GM18870 (cell line): ENCODE measurements around the gene RASGRF1.
"Not testable (repeated sequence)": the region's sequence is repeated elsewhere in the genome, so short reads cannot be mapped to it uniquely, and the experiment has no call there.

Experiments
- ATAC-seq: cut with Tn5 transposase; IDR thresholded peaks from one replicate; pipeline ENCODE4 v1.9.1; 2021; ENCODE audit warnings: moderate library complexity; ENCODE audit not compliant: unreplicated experiment

The RASGRF1 gene

DNA sequence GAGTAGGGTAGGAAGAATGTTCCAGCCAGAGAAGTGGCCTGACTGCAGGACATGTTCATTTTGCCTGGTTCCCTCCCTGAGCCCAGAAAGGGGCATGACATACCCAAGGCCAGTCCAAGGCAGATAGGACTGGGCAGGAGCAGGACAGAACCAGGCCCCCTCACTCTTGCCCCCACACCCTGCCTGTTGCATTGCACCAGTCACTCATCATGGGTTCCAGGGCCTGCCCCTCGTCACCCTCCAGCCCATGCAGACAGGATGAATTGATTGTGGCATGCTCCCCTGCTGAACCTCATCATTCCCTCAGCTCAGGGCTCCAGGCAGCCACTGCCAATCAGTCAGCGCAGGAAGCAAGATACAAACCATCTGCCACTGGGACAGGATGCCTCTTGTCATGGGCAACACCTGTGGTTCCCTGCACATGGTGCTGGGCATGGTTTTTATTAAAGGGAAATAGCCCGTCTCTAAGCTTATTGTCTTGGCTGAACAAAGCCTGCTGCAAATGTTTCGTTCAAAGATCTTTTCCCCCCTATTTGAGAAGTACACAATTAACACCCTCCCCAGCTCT lies 48.9 kb downstream of the RASGRF1 start:
- no peak for ATAC-seq

GRCh38 chr15:79037848-79038247 lies 52.7 kb downstream of the RASGRF1 start:
- ATAC-seq = no peak

- ATAC-seq = no peak
Observed at GRCh38 chr15:79036323-79036722, 54.3 kb downstream of the RASGRF1 start.

- ATAC-seq = no peak
Observed at GRCh38 chr15:79035814-79036213, 54.8 kb downstream of the RASGRF1 start.

GRCh38 chr15:79035111-79035601 lies 55.4 kb downstream of the RASGRF1 start:
- ATAC-seq = no peak

DNA sequence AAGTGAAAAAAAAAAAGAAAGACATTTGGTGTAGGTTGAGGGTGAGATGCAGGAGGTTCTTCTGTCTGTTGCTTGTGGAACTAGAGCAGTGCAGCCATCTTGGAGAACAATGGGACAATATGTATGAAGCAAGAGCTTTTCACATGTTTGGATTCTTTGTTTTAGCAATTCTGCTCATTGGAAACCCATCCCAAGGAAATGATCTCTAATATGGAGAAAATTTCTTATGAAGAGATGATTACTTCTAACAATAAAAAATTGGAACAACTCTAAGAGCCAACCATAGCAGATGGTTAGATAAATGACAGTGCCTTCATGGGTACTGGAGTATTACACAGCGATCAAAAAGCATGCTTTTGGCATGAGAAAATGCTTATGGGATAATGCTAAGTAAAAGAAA lies 56.3 kb downstream of the RASGRF1 start:
- no peak for ATAC-seq

GRCh38 chr15:79032656-79033055 lies 57.9 kb downstream of the RASGRF1 start:
- no peak for ATAC-seq

DNA sequence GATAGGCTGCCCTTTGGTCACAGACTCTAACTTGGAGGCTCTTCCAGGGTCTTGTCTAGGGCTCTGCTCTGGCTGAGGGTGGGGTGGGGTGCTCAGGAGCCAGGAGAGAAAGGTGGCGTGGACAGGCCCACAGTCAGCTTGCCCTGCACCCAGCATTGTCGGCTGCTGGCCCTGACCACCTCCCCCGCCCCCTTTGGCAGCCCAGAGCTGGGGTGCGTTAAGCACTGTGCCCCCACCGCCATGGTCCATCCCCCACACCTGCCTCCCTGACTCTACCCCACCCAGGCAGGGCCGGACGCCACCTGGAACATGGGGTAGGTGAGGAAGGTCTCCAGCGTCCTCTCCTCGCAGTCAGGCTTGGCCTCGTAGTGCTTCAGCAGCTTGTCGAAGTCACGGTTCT lies 58.8 kb downstream of the RASGRF1 start:
- ATAC-seq = no peak

DNA sequence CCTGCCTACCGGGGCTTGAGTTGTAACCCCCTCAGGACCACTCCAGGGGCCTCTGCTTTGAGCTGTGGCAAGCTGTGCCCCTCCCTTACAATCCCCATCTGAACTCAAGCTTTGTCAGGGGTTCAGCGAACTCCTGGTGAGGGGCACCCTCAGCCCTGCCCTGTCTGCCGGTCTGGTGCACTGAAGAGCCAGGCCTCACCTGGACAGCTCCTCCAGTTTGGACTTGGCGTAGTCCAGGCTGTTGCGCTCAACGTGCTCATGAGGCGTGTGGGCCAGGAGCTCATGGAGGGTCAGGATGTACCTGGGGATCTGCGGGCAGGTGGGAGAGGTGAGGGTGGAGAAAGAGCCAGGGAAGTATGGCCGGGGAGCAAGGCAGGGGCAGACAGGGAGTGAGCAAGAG lies 59.4 kb downstream of the RASGRF1 start:
- ATAC-seq = no peak

DNA sequence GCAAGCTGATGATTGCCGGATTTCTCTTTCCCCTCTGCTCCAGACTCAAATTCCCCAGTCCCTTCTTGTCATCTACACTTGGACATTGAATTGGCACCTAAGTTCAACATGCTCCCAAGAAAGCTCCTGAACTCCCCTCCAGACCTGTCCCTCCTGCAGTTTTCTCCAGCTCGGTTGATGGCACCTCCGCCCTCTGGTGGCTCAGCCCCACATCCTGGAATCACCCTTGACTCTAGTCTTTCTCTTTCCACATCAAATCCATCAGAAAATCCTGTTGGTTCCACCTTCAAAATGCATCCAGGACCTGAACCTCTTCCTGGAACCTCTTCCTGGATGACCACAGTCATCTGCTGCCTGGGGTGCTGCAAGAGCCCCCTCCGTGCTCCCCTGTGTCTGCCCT lies 60.1 kb downstream of the RASGRF1 start:
- no peak for ATAC-seq

DNA sequence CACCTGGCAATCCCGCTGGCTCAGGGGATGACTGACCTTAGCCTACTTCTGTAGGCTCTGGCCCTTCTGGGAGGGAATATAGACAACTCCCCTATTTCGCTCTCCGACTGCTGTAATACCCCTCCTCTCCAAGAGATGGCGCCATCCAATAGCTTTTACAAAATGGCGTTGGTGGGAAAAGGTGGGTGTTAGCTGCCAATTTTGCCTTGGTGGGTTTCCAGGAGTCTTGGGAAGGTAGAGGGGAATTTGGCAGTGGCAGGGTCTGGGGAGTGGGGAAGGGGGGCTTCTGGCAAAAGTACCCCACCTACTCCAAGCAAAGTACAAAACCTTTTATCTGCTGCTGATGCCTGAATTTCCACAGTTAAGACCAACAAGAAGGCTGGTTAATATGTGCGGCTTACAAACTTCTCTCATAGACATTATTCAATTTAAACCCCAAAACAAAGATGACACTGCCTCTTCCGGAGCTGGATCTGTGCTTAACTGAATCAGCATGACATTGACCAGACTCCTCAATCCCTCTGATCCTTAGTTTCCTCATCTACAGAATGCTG lies 62.1 kb downstream of the RASGRF1 start:
- ATAC-seq = no peak

- ATAC-seq = no peak
Observed at GRCh38 chr15:79027532-79028410, 62.8 kb downstream of the RASGRF1 start.

- no peak for ATAC-seq
Observed at GRCh38 chr15:79025802-79026201, 64.8 kb downstream of the RASGRF1 start.

DNA sequence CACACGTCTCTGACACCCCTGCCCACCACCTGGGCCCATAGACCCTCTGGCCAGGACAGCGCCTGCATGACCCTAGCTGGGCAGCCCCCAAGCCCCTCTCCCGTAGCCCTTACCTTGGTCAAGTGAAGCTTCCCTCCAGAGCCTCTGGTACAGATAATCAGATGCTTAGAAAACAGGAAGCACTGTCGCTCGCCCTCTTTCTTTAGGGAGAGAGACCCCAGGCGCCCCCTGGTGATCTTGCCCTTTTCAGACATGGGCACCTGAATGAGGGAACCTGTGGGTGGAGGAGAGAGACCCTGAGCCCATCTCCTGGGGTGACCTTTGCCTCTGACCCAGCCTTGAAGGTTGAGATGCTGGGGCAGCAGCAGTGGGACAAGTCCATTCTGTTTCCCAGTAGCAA lies 65.4 kb downstream of the RASGRF1 start:
- ATAC-seq = no peak

DNA sequence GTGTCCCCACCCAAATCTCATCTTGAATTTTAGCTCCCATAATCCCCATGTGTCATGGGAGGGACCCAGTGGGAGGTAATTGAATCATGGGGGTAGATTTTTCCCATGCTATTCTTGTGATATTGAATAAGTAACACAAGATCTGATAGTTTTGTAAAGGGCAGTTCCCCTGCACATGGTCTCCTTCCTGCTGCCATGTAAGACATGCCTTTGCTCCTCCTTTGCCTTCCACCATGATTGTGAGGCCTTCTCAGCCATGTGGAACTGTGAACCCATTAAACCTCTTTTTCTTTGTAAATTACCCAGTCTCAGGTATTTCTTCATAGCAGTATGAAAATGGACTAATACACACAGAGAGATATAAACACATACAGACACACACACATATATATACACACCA lies 66.1 kb downstream of the RASGRF1 start:
- ATAC-seq = not testable (repeated sequence)

DNA sequence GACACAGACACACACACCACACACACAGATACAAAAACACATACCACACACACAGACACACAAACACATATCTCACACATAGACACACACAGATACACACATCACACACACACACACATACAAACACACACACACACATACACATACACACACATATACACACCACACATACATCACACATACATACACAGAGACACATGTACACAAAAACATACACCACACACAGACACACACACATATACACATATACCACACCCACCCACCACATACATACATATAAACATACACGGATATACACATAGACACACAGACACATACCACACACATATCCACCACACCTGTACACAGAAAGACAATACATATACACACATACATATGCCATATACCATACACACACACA lies 66.7 kb downstream of the RASGRF1 start:
- ATAC-seq = no peak

- no peak for ATAC-seq
Observed at GRCh38 chr15:79023546-79023890, 67.1 kb downstream of the RASGRF1 start.

GRCh38 chr15:79018960-79019359 lies 71.6 kb downstream of the RASGRF1 start:
- ATAC-seq = no peak

GRCh38 chr15:79017953-79018352 lies 72.6 kb downstream of the RASGRF1 start:
- no peak for ATAC-seq

DNA sequence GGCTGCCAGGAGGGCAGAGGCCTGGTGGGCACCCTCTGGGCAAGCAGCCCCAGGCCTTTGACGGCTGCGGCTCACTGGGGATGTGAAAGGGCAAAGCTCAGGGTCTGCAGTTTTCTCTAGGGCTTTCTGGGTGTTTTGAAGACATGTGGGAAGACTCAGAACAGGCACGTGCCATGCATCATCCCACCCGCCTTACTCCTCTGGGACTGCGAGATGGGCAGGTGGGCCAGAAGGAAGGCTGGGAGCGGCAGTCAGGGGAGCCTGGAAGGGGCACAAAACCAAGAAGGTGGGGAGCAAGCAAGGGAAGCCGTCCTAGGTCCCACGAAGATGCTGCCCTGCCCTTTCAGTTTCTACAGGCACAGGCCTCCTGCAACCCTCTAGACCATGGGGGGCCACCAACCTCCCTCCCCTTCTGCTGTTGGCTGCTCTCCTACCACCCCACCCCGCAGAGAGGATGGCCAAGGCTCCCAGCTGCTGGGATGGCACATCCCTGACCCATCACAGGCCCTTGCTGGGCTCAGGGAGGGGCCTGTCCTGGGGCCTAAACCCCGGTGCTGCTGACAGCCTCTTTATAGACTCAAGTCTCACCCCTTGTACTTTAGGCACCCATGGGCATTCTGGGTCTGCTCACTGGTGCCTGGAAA lies 73.9 kb downstream of the RASGRF1 start:
- ATAC-seq = no peak

- ATAC-seq = no peak
Observed at GRCh38 chr15:79015416-79015815, 75.2 kb downstream of the RASGRF1 start.

DNA sequence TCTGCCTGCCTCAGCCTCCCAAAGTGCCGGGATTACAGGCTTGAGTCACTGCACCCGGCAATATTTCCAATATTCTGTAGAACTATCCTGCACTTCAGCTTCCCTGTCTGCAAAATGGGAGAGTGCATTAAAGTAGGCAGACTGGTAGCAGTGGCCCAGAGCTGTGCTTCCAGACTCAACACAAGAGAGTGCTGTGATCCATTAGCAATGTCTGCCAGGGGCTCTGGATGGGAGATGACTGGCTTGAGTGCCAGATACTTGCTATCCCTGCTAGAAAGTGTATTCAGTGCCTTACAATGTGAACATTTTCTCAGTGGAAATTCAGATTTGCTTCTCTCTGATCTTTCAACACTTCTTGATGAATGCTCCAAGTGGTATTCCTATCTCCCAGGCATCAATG lies 80.3 kb downstream of the RASGRF1 start:
- no peak for ATAC-seq
